ENCODE data around the gene MAML3.

MAML3 gene

DNA sequence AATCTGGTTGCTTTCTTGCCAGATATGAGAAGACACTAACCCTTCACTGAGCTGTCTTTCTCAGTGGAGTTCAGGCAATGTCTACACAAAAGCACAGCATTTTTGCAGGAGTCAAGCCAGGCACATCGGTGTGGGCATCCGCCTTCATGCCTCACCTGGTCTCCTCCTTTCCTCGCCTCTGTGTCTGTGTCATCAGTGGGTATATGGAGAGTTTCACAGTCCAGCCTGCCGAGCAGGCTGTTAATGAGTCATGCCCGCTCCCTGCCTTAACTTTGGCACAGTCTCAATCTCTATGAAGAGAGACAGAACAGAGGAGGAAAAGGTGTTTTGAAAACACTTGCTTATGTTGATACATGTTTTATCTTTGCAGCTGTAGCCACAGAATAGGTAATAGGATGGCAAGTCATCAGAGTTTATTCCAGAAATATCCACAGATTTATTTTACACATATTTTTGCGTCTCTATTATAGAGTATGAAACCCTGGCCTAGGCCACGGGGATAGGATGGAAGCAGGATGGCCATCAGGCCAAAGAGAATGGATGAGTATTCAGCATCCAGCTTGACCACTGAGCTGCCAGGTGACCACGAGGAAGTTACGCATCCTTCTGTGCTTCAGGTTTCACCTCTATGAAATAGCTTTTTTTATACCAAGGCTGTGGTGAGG lies 32.8 kb upstream of the MAML3 start:
- Mint-ChIP-seq H3K9me3 (no peaks in the 10 kb centered on the region), H3K27me3 (ENCODE audit: low read depth, poor library complexity) (no peaks in the 10 kb centered on the region), H3K4me1 (no peaks in the 10 kb centered on the region), H3K27ac (peak overlapping the region; percentile 14), H3K36me3 (ENCODE audit: low read depth) (no peaks in the 10 kb centered on the region), H3K4me3 (no peak overlapping the region)
- TF ChIP-seq, protein P1, sequence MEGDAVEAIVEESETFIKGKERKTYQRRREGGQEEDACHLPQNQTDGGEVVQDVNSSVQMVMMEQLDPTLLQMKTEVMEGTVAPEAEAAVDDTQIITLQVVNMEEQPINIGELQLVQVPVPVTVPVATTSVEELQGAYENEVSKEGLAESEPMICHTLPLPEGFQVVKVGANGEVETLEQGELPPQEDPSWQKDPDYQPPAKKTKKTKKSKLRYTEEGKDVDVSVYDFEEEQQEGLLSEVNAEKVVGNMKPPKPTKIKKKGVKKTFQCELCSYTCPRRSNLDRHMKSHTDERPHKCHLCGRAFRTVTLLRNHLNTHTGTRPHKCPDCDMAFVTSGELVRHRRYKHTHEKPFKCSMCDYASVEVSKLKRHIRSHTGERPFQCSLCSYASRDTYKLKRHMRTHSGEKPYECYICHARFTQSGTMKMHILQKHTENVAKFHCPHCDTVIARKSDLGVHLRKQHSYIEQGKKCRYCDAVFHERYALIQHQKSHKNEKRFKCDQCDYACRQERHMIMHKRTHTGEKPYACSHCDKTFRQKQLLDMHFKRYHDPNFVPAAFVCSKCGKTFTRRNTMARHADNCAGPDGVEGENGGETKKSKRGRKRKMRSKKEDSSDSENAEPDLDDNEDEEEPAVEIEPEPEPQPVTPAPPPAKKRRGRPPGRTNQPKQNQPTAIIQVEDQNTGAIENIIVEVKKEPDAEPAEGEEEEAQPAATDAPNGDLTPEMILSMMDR (IDR thresholded peaks at IDR 0.05), result no peak
- no peak for DNase-seq

DNA sequence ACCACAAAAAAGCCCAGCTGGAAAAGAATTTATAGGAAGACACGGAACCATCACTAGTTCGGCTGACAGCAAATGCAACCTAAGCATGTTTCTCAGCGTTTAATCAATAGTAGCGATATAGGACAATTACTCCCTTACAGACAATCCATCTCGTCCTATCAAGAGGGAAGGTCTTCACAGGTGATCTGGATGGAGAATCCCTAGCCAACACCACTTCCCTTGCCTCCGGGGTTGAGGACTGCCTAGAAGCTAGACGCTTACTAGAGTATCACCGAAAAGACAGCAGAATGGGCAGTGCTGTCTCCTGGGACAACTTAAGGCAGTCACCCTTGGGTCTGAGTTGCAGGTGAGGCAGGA lies 32.1 kb upstream of the MAML3 start:
- peak overlapping the region; percentile 14 for H3K27ac Mint-ChIP-seq
- no peaks in the 10 kb centered on the region for H3K27me3 Mint-ChIP-seq (ENCODE audit: low read depth, poor library complexity)
- no peaks in the 10 kb centered on the region for H3K4me1 Mint-ChIP-seq
- TF ChIP-seq, protein P1 (IDR thresholded peaks at IDR 0.05), result no peak
- H3K36me3 Mint-ChIP-seq (ENCODE audit: low read depth), result no peaks in the 10 kb centered on the region
- no peak for DNase-seq
- no peaks in the 10 kb centered on the region for H3K9me3 Mint-ChIP-seq
- H3K4me3 Mint-ChIP-seq, result no peak overlapping the region

DNA sequence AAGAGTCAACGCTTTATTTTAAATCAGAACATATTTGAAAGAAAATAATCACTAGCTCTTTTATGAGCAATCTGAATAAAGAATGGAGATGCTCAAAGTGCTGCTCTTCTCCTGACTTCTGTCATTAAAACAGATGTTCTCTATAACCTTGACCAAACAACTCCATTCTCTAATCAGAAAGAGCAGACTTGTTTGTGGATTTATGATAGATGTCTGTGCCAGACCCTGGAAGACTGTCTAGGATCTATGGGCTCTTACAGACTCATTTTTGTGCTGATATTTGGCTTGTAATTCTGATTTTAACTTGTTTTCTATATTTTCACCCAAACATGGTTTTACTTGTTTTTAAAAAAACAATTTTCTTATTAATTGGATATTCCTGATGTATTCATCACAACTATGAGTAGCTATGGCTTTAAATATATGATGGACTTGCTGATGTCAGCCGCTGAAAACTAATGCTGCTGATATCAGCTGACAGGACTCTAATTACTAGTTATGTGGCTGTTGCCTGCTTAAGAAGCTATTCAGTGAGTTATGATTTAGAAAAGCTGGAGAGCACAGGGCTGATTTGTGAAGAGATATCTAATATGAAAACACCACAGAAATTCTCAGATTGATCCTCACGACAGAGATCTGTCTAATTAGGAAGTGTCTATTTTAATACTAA lies 31.6 kb upstream of the MAML3 start:
- no peaks in the 10 kb centered on the region for H3K9me3 Mint-ChIP-seq
- H3K4me3 Mint-ChIP-seq, result no peak overlapping the region
- no peak overlapping the region for H3K27ac Mint-ChIP-seq
- no peak for DNase-seq
- no peaks in the 10 kb centered on the region for H3K4me1 Mint-ChIP-seq
- TF ChIP-seq, protein P1 (IDR thresholded peaks at IDR 0.05), result no peak
- H3K36me3 Mint-ChIP-seq (ENCODE audit: low read depth), result no peaks in the 10 kb centered on the region
- no peaks in the 10 kb centered on the region for H3K27me3 Mint-ChIP-seq (ENCODE audit: low read depth, poor library complexity)

- H3K27ac Mint-ChIP-seq, result no peak overlapping the region
- DNase-seq, result no peak
- H3K9me3 Mint-ChIP-seq, result no peaks in the 10 kb centered on the region
- H3K36me3 Mint-ChIP-seq (ENCODE audit: low read depth), result no peaks in the 10 kb centered on the region
- H3K27me3 Mint-ChIP-seq (ENCODE audit: low read depth, poor library complexity), result no peaks in the 10 kb centered on the region
- TF ChIP-seq, protein P1 (IDR thresholded peaks at IDR 0.05), result no peak
- no peak overlapping the region for H3K4me3 Mint-ChIP-seq
- no peaks in the 10 kb centered on the region for H3K4me1 Mint-ChIP-seq
Observed at GRCh38 chr4:140183270-140183669, 29.3 kb upstream of the MAML3 start.

DNA sequence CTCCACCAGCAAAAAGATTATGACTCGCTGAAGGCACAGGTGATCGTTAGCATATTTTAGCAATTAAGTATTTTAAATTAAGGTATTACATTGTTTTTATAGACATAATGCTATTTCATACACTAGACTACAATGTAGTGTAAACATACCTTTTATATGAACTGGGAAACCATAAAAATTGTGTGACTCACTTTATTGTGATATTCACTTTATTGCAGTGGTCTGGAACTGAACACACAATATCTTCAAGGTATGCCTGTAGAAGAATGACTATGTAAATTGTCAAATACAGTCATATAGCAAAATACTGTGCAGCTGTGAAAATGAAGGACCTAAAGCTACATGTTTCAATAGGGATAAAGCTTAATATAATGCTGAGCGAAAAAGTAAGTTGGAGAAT lies 26.6 kb upstream of the MAML3 start:
- DNase-seq, result no peak
- H3K36me3 Mint-ChIP-seq (ENCODE audit: low read depth), result no peaks in the 10 kb centered on the region
- H3K27ac Mint-ChIP-seq, result no peak overlapping the region
- TF ChIP-seq, protein P1 (IDR thresholded peaks at IDR 0.05), result no peak
- no peaks in the 10 kb centered on the region for H3K9me3 Mint-ChIP-seq
- H3K27me3 Mint-ChIP-seq (ENCODE audit: low read depth, poor library complexity), result no peaks in the 10 kb centered on the region
- H3K4me1 Mint-ChIP-seq, result no peaks in the 10 kb centered on the region
- H3K4me3 Mint-ChIP-seq, result no peak overlapping the region

GRCh38 chr4:140176735-140177134 lies 22.8 kb upstream of the MAML3 start:
- Mint-ChIP-seq H3K4me1 (no peaks in the 10 kb centered on the region), H3K27me3 (ENCODE audit: low read depth, poor library complexity) (no peaks in the 10 kb centered on the region), H3K36me3 (ENCODE audit: low read depth) (no peaks in the 10 kb centered on the region), H3K9me3 (no peaks in the 10 kb centered on the region), H3K4me3 (no peak overlapping the region), H3K27ac (no peak overlapping the region)
- DNase-seq, result no peak
- TF ChIP-seq, protein P1 (IDR thresholded peaks at IDR 0.05), result no peak
